GM23248 (cell line): ENCODE results near the gene TAF11L9.

Source experiments
- EZH2 ChIP-seq: fragments of 200-600 bp; sonication (generic); IDR thresholded peaks from 2 replicates; pipeline ENCODE4 v1.6.1; 2018; ENCODE audit warnings: antibody characterized with exemption, mild to moderate bottlenecking; ENCODE audit not compliant: insufficient read depth, poor library complexity, severe bottlenecking
- EZH2phosphoT487 ChIP-seq: fragments of 200-600 bp; sonication (generic); IDR thresholded peaks from 2 replicates; pipeline ENCODE4 v1.6.1; 2018; ENCODE audit warnings: antibody characterized with exemption, moderate library complexity, mild to moderate bottlenecking, low read depth; ENCODE audit not compliant: insufficient read depth

GRCh38 chr5:17634160-17634559 lies 40.0 kb upstream of the TAF11L9 start, which contains the start of gene TAF11L14:
- TF ChIP-seq EZH2 (no peak), EZH2phosphoT487 (no peak)
